ENCODE measurements around the gene CAMTA1.
A peak's percentile ranks its signal among the peaks of the same experiment; 100 is the strongest.

Gene CAMTA1

DNA sequence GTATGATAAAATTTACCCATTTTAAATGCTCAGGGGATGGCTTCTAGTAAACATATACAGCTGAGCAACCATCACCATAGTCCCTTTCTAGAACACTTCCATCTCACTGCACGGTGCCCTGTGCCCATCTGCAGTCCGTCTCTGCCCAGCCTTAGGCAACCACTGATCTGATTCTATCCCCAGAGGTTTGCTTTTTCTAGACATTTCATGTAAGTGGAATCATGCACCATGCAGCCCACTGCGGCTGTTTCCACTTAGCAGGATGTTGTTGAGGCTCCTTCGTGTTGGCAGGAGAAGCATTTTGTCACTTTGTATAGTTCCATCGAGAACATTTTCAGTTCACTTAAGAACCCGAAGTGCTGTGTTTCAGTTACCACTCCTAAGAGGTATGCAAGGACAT, 958.1 kb downstream of the CAMTA1 start:
- DNase-seq (ENCODE audit: low read depth): no peak

- DNase-seq (ENCODE audit: low read depth): no peak
Observed at GRCh38 chr1:7744882-7745281, 959.6 kb downstream of the CAMTA1 start.

- DNase-seq (ENCODE audit: low read depth): no peak
Observed at GRCh38 chr1:7745783-7746182, 960.5 kb downstream of the CAMTA1 start.

DNA sequence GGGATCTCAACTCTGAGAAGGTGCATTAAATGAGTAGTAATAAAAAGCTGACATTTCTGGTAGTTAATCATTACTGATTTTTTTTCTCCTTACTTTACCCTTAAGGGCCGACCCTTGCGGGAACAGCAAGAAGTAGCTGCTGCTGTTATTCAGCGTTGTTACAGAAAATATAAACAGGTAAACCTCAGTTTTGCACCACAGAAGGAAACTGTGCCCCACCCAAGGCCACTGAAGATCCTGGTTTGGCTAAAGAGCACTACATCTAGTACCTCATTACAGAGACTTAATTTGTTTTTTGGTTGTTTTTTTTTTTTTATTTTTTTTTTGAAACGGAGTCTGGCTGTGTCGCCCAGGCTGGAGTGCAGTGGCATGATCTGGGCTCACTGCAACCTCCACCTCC, 962.4 kb downstream of the CAMTA1 start:
- no peak for DNase-seq (ENCODE audit: low read depth)

DNA sequence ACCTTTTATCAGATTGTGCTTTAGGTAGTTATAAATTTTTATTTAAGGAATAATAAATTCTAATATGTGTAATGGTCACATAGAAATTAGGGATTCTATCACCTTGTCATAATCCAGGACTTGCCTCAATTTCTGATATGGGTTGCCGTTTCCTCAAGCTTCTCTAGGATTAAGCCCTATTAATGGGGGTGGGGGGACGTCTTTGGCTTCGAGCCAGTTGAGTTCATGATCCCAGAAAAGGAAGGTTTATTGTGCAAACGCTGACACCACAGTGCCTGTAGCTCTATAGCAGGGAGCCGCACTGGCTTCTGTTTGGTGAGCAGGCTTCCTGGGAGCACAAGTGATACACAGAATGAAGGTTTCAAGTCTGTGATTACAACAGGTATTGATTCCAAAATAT, 963.9 kb downstream of the CAMTA1 start:
- DNase-seq (ENCODE audit: low read depth): no peak

GRCh38 chr1:7751174-7751573, 965.9 kb downstream of the CAMTA1 start:
- DNase-seq (ENCODE audit: low read depth): no peak

- peak; percentile 29 for DNase-seq (ENCODE audit: low read depth)
Observed at GRCh38 chr1:7752512-7753417, 967.5 kb downstream of the CAMTA1 start.

DNA sequence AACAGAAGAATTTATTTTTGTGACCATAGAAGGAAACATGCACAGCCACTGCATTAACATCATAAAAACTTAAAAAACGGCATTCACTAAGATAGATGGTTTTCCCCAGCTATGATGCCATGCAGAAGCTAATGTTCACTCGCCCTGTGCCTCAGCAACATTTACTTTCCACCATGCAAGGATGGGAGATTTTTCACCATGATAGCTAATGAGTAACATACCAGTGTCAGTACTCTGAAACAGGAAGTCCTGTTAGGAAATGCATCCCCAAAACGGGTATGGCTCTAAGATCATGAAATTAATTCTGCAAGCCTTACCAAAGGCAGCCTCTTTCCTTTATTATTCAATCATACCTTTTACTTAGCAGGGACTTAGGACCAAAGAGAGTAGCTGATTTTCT, 968.4 kb downstream of the CAMTA1 start:
- no peak for DNase-seq (ENCODE audit: low read depth)

GRCh38 chr1:7754234-7754633, 969.0 kb downstream of the CAMTA1 start:
- DNase-seq (ENCODE audit: low read depth): no peak

GRCh38 chr1:7755448-7755847, 970.2 kb downstream of the CAMTA1 start:
- DNase-seq (ENCODE audit: low read depth): no peak

GRCh38 chr1:7760245-7760644, 975.0 kb downstream of the CAMTA1 start:
- DNase-seq (ENCODE audit: low read depth): no peak

GRCh38 chr1:7761103-7761502, 975.8 kb downstream of the CAMTA1 start:
- no peak for DNase-seq (ENCODE audit: low read depth)

DNA sequence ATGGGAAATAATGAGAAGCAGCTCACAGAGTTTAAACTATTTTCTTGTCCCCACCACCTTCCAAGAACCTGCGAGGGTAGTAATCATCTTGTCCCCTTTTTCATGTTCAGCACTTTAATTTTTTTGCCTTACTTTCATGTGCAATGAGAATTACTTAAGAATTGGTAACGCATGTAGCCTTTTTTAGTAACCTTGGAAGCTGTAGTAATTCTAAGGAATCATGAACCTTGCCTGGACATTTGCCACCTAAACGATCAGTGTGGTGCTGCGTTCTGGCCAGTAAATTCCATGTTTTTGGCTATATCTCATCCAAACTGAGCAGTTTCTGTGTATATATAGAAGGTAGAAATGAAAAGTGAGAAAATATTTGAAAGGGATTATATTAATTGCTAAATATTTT, 981.9 kb downstream of the CAMTA1 start:
- DNase-seq (ENCODE audit: low read depth): no peak

- DNase-seq (ENCODE audit: low read depth): no peak
Observed at GRCh38 chr1:7768583-7768982, 983.3 kb downstream of the CAMTA1 start.

DNA sequence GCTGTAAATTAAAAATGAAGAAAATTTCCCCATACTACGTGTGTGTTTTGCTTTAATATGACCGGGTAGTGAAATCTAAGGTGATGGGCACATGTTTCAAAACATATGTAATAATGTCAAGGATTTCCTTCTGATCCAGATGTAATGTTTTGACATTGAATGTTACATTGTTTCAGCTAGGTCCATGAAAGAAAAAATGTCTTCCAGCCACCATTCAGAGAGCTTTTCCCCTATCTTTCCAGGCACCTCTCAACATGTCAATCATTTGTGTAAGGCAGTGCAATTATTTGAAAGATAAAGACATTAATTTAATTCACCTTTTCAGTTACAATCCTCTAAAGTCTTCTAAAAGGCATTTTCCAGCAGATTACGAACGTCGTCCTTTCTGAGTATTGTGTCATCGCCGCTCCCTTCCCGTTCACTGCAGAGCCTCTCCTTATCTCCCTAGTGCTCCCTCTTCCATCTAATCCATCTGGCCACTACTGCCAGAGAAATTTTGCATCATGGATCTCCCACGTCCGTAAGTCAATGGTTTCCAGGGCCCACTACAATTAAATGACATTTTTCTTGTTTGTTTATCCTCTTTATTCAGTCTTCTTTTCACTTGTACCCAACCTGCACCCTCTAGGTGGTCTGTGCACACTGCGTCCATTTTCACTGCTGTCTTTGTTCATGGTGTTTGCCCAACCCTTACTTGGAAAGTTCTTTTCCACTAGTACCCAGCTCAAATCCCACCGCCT, 984.6 kb downstream of the CAMTA1 start:
- no peak for DNase-seq (ENCODE audit: low read depth)

DNA sequence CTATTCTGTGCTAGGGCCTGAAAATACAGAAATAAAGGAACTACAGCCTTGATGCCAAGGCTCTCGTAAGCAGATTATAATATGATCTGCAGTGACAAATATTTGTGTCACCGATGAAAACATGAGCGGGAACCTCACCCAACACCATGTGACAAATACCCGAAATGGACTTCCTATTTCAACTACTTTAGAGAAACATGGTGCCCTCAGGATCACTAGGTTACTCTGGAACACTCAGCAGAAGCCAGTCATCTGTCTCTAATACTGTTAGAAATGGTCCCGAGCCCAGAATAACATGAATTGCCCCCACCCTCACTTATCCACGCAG, 985.4 kb downstream of the CAMTA1 start:
- no peak for DNase-seq (ENCODE audit: low read depth)

DNA sequence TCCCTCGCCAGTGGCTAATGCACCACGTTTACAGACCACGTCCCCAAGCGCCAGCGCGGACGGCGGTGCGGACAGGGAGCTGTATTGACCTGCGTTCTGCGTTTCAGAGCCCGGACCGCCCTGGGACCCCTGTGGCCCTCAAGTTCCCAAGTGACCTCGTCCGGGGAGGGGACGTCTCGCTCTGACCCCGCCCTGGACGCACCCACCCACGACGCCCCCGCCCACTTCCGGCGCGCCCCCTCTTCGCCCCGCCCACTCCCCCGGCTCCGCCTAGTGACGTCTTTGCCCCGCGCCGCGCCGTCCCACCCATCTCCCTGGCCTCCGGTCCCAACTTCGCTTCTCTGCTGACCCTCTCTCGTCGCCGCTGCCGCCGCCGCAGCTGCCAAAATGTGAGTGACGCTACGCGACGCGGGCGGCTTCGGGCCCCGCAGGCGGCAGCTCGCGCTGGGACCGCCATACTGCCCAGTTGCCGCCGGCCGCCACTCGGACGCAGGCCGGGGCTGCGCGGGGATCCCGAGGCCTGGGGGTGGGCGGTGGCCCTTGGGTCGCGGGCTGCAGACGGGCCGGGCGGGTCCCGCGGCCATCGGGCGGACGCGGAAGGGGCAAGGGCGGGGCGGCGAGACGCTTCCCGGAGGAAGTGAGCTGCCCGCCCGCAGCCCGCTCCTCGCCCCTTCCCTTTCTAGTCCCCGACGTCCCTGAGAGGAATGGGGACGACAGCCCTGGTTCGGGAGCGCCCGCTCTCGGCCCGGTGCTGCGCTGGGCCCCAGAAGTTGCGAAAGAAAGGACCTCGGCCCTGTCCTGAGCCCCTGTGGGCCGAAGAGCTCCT, 986.0 kb downstream of the CAMTA1 start, which contains the start of gene VAMP3:
VAMP3 (plus strand) TSS at position 300 of the 826 bp plus-strand sequence; CDS start at position 388, 88 bp downstream.
- peak; percentile 74 for DNase-seq (ENCODE audit: low read depth)

GRCh38 chr1:7771823-7772299, 986.6 kb downstream of the CAMTA1 start:
- no peak for DNase-seq (ENCODE audit: low read depth)

DNA sequence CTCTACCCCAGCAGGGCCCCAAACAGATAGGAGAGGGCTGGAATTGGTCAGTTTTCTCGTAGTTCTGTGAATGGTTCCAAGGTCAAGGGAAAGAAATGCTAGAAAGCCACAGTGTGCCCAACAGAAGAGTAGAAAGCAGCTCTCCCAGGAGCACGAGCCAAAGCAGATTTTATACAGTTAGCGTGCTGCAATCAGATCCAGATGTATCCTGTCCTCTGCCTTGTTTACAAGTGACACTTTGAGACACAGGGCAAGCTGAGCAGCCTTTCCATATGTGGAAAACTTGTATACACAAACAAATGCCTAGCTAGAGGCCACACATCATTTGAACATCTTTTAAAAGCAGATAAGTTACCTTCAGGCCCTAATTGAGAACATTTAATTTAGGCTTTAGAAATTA, 992.3 kb downstream of the CAMTA1 start:
- no peak for DNase-seq (ENCODE audit: low read depth)

DNA sequence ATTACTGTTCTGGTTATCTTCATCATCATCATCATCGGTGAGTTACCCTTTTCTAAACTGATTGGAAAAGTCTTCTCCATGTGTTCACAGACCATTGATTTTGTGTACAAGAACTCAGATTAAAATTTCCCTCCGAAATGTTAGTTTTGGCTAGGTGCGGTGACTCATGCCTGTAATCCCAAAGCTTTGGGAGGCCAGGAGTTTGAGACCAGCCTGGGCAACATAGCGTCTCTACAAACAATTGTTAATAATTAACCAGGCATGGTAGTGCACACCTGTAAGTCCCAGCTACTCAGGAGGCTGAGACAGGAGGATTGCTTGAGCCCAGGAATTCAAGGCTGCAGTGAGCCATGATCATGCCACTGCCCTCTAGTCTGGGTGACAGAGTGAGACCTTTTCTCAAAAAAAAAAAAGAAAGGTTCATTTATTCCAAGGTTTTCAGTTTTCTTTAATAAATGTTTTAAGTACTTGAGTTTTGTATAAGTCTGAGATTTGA, 992.9 kb downstream of the CAMTA1 start:
- no peak for DNase-seq (ENCODE audit: low read depth)

GRCh38 chr1:7780976-7781375, 995.7 kb downstream of the CAMTA1 start:
- DNase-seq (ENCODE audit: low read depth): no peak

- no peak for DNase-seq (ENCODE audit: low read depth)
Observed at GRCh38 chr1:7781501-7781900, 996.2 kb downstream of the CAMTA1 start.
